Choroid plexus epithelial cell (primary cell): ENCODE results near the gene CRADD.

Experiments used
- DNase-seq: peaks from one replicate; pipeline ENCODE4 v3.0.0-alpha.2; 2010; ENCODE audit warnings: low read depth
- H3K4me3 ChIP-seq: 2 replicates; pipeline ENCODE4 v1.5.1; 2011; ENCODE audit warnings: low read depth, mild to moderate bottlenecking, control low read depth, low read length, moderate library complexity
- CTCF ChIP-seq: conservative IDR thresholded peaks from 2 replicates; pipeline ENCODE4 v1.5.1; 2011; ENCODE audit warnings: low read depth, mild to moderate bottlenecking, control low read depth, inconsistent platforms, low read length, moderate library complexity

The CRADD gene

DNA sequence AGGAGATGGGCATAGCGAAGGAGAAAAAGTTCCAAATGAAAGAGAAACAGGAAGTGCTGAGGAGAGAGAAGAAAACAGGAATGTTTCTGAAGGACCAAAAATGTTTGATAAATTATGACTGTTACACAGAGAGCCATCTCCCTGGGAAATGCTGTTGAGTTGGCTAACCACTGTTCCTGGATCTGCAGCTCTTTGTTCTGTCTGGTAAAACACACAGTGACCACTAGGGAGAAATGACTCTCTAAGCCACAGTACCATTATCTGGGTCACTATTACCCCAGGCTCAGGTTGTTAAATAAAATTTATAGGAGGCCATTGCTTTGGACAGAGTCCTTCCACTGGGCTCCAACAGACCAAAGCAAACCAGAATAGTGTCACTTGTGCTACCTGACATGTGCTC is 219.3 kb downstream of the CRADD start:
- peak; percentile 32 for TF ChIP-seq CTCF
- H3K4me3 ChIP-seq: no peak overlapping the region
- DNase-seq: peak; percentile 19

DNA sequence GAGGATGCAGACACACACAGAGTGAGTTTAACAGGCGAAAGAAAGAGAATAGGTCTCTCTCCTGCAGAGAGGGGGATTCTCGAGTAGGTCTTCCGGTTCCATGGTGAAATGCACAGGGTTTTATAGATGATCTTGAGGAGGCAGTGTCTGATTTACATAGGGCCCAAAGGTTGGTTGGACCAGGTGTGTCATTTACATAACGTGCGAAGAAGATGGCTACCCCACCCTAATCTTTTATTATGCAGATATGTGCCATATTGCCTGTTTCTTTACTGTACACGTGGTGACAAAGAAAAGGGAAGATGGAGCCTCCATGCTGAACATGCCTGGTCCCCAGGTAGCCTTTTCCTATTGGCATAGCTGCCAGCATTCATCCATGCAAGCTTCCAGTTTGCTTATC is 219.8 kb downstream of the CRADD start:
- no peak overlapping the region for H3K4me3 ChIP-seq
- DNase-seq: no peak
- TF ChIP-seq CTCF: no peak

DNA sequence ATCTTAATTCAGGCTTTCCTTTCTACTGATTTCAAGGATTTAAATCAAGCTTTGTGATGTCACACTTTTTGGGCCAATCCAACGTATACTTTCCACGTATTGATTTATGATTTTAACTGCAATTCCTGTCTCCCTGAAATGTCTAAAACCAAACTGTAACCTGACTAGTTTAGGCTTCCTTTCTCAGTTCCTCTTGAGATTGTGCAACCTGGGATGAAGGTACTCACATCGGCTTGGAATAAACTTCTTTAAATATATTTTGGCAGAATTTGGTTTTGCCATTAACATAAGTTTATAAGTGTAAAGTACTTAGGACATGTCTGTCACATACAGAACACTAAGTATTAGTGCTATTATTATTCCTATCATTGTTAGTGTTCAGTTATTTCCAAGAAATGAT is 224.6 kb downstream of the CRADD start:
- no peak for TF ChIP-seq CTCF
- no peak for DNase-seq
- no peak overlapping the region for H3K4me3 ChIP-seq

GRCh38 chr12:93902192-93902591 is 225.0 kb downstream of the CRADD start:
- DNase-seq: no peak
- no peak for TF ChIP-seq CTCF
- no peak overlapping the region for H3K4me3 ChIP-seq

DNA sequence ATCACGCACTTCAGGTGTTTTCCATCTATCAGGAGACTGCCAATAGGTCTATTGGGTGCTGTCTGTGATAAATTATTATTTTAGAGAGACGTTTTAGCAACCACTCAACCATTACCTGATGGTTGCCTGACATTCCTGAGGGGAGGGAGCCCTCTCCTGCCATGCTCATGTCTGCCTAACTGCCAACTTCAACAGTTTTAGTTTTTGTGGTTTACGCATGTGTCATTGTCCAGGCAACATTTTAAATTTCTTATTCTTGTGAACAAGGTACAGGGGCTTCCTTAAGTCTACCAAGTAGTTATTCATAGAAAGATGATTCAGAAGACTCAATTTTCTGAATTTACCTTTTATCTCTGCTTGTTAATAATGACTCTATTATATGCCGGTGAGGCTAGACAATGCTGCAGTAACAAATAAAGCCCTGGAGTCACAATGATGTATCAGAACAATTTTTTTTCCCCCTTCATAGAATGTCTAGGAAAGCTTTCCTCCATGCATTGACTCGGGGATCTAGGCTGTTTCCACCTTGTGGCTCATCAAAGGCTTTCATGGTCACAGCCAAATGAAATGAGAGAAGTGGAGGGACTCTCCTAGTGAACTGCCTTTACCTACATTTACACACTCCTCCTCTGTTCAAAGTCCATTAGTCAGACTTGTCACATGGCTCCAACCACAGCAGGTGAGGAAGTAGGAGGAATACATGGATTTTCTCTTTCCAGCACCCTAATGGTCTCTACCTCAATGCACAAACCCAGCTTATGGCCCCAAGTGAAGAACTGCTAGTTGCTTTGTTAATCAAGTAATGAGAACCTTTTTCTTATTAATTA is 225.8 kb downstream of the CRADD start:
- TF ChIP-seq CTCF: no peak
- H3K4me3 ChIP-seq: no peak overlapping the region
- no peak for DNase-seq

- no peak for DNase-seq
- TF ChIP-seq CTCF: no peak
- no peak overlapping the region for H3K4me3 ChIP-seq
These were observed 226.9 kb downstream of the CRADD start for GRCh38 chr12:93904124-93904523.

DNA sequence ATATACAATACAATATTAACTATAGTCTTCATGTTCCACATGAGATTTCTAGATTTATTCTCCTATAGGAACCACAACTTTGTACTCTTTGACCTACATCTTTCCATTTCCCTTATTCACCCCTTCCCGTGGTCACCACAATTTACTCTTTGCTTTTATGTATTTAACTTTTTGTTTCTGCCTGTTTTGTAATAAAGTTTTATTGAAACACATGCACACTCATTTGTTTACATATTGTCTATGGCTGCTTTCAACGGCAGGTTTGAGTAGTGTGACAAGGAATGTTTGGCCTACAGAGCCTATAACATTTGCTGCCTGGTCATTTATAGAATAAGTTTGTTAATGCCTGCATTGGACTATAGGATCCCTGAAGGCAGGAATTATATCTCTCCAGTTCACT is 231.1 kb downstream of the CRADD start:
- H3K4me3 ChIP-seq: no peak overlapping the region
- no peak for DNase-seq
- TF ChIP-seq CTCF: no peak
